ENCODE results near the gene KMT5B.

KMT5B gene

GRCh38 chr11:68150037-68150436 is 63.1 kb downstream of the KMT5B start:
- no peak overlapping the region for H3K4me3 ChIP-seq (ENCODE audit: low read length)
- TF ChIP-seq ZNF274 (IDR thresholded peaks at IDR 0.05; ENCODE audit: low read depth, low read length): no peak

DNA sequence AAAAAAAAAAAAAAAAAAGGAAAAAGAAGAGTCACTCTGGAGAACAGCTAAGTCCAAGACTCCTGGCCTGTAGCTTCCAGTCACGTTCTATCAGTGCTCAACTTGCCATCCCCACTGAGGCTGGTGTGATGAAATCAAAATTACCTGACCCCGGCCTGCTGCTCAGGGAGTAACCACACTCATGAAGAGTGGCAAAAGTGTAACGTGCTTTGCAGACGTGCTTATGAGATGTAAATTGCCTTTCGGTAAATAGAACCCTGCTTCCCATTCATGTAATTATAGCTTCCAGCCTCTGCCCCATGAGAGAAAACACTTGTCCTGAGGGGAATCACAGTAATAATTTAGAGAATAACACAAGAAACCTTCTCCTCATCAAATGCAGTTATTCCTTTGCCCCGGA is 63.7 kb downstream of the KMT5B start:
- TF ChIP-seq ZNF274 (IDR thresholded peaks at IDR 0.05; ENCODE audit: low read depth, low read length): no peak
- H3K4me3 ChIP-seq (ENCODE audit: low read length): no peak overlapping the region

GRCh38 chr11:68148879-68149278 is 64.2 kb downstream of the KMT5B start:
- H3K4me3 ChIP-seq (ENCODE audit: low read length): no peak overlapping the region
- no peak for TF ChIP-seq ZNF274 (IDR thresholded peaks at IDR 0.05; ENCODE audit: low read depth, low read length)

GRCh38 chr11:68148071-68148805 is 64.9 kb downstream of the KMT5B start:
- TF ChIP-seq ZNF274 (IDR thresholded peaks at IDR 0.05; ENCODE audit: low read depth, low read length): no peak
- H3K4me3 ChIP-seq (ENCODE audit: low read length): no peak overlapping the region

GRCh38 chr11:68146704-68147474 is 66.2 kb downstream of the KMT5B start:
- no peak for TF ChIP-seq ZNF274 (IDR thresholded peaks at IDR 0.05; ENCODE audit: low read depth, low read length)
- H3K4me3 ChIP-seq (ENCODE audit: low read length): no peak overlapping the region

- TF ChIP-seq ZNF274 (IDR thresholded peaks at IDR 0.05; ENCODE audit: low read depth, low read length): no peak
Observed at GRCh38 chr11:68146010-68146540, 67.0 kb downstream of the KMT5B start.

DNA sequence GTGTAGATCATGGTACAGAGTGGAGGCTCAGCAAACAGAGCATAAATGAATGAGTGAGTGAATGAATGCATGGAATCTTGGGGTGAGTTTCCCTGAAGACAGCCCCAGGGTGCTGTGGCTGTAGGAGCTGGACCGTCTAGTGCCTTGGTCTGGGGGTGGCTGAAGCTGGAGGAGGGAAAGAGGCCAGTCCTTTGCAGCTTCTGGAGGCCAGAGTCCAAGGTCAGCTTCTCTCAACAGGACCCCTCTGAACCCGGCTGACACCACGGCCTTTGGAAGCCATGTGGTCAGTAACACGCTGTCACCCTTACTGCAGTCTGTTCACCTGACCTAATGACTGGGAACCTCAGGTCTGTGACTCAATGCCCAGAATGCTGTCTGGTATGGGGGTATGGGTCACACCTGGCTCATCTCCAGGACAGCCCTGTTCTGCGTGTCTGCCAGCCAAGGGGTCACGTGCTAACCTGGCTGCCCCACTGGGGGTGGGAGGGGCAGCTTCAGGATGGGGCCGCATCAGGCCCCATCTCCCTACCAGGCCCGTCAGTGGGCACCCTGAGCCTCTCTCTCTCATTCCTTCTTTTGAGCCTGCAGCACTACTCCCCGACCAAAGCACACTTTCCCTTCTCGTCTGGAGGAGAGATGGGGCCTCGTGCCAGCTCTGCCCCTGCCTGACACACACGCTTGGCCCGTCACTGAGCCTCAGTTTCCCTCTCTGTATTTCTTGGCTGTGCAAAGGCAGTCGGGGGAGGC is 67.8 kb downstream of the KMT5B start:
- H3K4me3 ChIP-seq (ENCODE audit: low read length): no peak overlapping the region
- TF ChIP-seq ZNF274 (IDR thresholded peaks at IDR 0.05; ENCODE audit: low read depth, low read length): no peak

More at GRCh38 chr11:68146010-68146540, 67.0 kb downstream of the KMT5B start:
- no peak overlapping the region for H3K4me3 ChIP-seq (ENCODE audit: low read length)

DNA sequence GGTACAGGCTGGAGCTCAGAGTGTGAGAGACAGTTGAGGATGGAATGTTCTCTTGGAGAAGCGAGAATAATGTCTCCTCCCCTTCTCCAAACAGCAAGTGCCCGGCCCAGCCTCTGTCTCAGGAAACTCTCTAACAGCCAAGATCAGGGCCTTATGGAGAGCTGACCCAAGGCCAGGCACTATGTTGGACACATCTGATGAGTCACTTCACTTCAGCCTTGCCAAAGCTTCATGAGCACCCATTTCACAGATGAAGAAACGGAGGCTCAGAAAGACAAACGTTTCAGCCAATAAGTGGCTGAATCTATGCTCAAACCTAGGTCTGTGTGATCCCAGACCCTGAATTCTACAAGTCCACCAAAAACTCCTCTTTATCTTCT is 69.8 kb downstream of the KMT5B start:
- TF ChIP-seq ZNF274 (IDR thresholded peaks at IDR 0.05; ENCODE audit: low read depth, low read length): no peak
- no peak overlapping the region for H3K4me3 ChIP-seq (ENCODE audit: low read length)

DNA sequence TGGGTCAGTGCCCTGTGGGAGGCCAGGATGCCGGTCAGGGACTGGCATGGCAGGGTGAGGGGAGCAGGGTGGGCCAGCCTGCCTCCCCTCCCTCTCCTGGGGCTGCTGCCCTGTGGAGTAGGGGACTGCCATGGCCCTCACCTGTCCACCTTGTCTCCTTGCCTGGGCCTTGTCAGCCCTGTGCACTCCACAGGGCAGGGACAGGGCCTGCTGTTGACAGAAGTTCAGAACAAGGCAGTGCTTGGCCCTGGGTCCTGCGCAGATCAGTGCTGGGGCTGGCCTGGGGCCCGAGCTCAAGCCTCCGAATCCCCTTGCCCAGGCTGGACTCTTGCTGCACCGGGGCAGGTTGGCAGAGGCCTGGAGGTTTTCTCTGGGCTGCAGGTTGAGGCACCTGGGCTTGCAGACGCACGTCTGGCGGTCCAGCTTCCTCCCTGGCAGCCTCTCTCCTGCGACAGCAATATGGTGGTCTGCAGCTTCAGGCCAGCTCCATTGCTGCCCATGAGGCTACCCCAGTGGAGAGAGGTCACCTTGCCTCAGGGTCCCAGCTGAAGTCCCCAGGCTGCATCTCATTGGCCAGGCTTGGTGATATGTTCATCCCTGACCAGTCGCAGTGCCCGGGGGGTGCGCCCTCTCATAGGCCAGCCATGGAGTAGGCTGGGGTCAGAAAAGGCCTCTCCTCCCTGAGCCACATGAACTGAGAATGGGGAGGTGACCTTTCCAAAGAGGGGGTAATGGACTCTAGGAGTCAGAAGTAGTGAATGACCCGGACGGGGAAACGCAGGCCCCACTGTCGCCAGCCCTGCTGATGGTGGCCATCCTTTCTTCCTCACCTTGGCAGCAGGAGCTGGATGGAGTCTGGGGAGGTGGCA is 70.4 kb downstream of the KMT5B start:
- no peak overlapping the region for H3K4me3 ChIP-seq (ENCODE audit: low read length)
- TF ChIP-seq ZNF274 (IDR thresholded peaks at IDR 0.05; ENCODE audit: low read depth, low read length): no peak

- no peak for TF ChIP-seq ZNF274 (IDR thresholded peaks at IDR 0.05; ENCODE audit: low read depth, low read length)
Observed at GRCh38 chr11:68142028-68142412, 71.1 kb downstream of the KMT5B start.

GRCh38 chr11:68141246-68142027 is 71.7 kb downstream of the KMT5B start:
- TF ChIP-seq ZNF274 (IDR thresholded peaks at IDR 0.05; ENCODE audit: low read depth, low read length): no peak
- no peak overlapping the region for H3K4me3 ChIP-seq (ENCODE audit: low read length)

More at GRCh38 chr11:68142028-68142412, 71.1 kb downstream of the KMT5B start:
- no peak overlapping the region for H3K4me3 ChIP-seq (ENCODE audit: low read length)

GRCh38 chr11:68140496-68141245 is 72.4 kb downstream of the KMT5B start:
- no peak for TF ChIP-seq ZNF274 (IDR thresholded peaks at IDR 0.05; ENCODE audit: low read depth, low read length)
- H3K4me3 ChIP-seq (ENCODE audit: low read length): no peak overlapping the region

Data from GM08714 (cell line).